PC-9 (cell line): Measurements from ENCODE around the gene ZNF777. TPM values are rescaled to one million over a fixed set of nuclear protein-coding genes. Genes with fewer than 3 reads are reported as not detected.

Experiments used
- BruUV-seq: library from RNA; stranded (reverse); fragments of 400-500 nt; replicated peaks from 2 replicates; lab custom pipeline; 2021; lab: Mats Ljungman, UMichigan
- CTCF ChIA-PET: fragments of 300-600 bp; sonication (Branson Sonifier 250); formaldehyde crosslinking; loops from one replicate; lab custom pipeline; 2022; ENCODE audit warnings: antibody characterized with exemption; lab: Charles Lee
- POLR2A ChIA-PET: fragments of 300-600 bp; sonication (Branson Sonifier 250); formaldehyde crosslinking; loops from one replicate; lab custom pipeline; 2022; ENCODE audit warnings: antibody characterized with exemption; ENCODE audit not compliant: unreplicated experiment; lab: Charles Lee
- DNase-seq, 2 experiments: peaks; one replicate each; pipeline versions ENCODE4 v3.0.0 to v3.0.0-alpha.2; 2015 to 2022; ENCODE audit warnings: mixed read lengths in 1 of 2
- H2AFZ ChIP-seq: fragments of 200-600 bp; sonication (generic); 2 replicates; pipeline ENCODE4 v1.8.1; 2017; ENCODE audit warnings: antibody characterized with exemption
- H3F3A ChIP-seq: fragments of 200-600 bp; sonication (generic); 2 replicates; pipeline ENCODE4 v1.8.1; 2017; ENCODE audit warnings: antibody characterized with exemption, mild to moderate bottlenecking, low read depth; ENCODE audit not compliant: insufficient read depth
- H3K27ac ChIP-seq: fragments of 200-600 bp; sonication (generic); 2 replicates; pipeline ENCODE4 v1.6.1; 2016; ENCODE audit warnings: mixed run types
- H3K27me3 ChIP-seq: fragments of 200-600 bp; sonication (generic); 2 replicates; pipeline ENCODE4 v1.6.1; 2016; ENCODE audit warnings: low read depth, mixed run types; ENCODE audit not compliant: insufficient read depth
- H3K36me3 ChIP-seq: fragments of 200-600 bp; sonication (generic); 2 replicates; pipeline ENCODE4 v1.6.1; 2016; ENCODE audit warnings: low read depth, mixed run types
- H3K4me1 ChIP-seq: fragments of 200-600 bp; sonication (generic); replicated peaks from 2 replicates; pipeline ENCODE4 v1.6.1; 2016; ENCODE audit warnings: mixed run types; ENCODE audit not compliant: insufficient read depth
- H3K4me2 ChIP-seq: fragments of 200-600 bp; sonication (generic); 2 replicates; pipeline ENCODE4 v1.6.1; 2017; ENCODE audit warnings: mixed run types
- H3K4me3 ChIP-seq: fragments of 200-600 bp; sonication (generic); 2 replicates; pipeline ENCODE4 v1.6.1; 2016; ENCODE audit warnings: mixed run types
- H3K79me2 ChIP-seq: fragments of 200-600 bp; sonication (generic); 2 replicates; pipeline ENCODE4 v1.6.1; 2017; ENCODE audit warnings: low read depth, mixed run types
- H3K9me2 ChIP-seq: fragments of 200-600 bp; sonication (generic); 2 replicates; pipeline ENCODE4 v1.8.1; 2017; ENCODE audit warnings: mild to moderate bottlenecking; ENCODE audit not compliant: insufficient read depth
- H3K9me3 ChIP-seq: fragments of 200-600 bp; sonication (generic); 2 replicates; pipeline ENCODE4 v1.8.1; 2016; ENCODE audit warnings: low read depth; ENCODE audit not compliant: insufficient read depth
- H4K20me1 ChIP-seq: fragments of 200-600 bp; sonication (generic); 2 replicates; pipeline ENCODE4 v1.8.1; 2017; ENCODE audit not compliant: insufficient read depth
- EZH2 ChIP-seq: fragments of 200-600 bp; sonication (generic); IDR thresholded peaks from 2 replicates; pipeline ENCODE4 v1.8.0; 2017; ENCODE audit warnings: antibody characterized with exemption, low read depth
- intact Hi-C: fragments of 100-400 bp; cut with micrococcal nuclease; formaldehyde crosslinking; loops from one replicate; pipeline ENCODE4 v1.10.0; 2022; ENCODE audit not compliant: unreplicated experiment
- total RNA-seq: library from RNA; stranded (reverse); gene quantifications from 2 replicates; pipeline ENCODE4 v1.2.3, GENCODE V29; 2021
- TF ChIP-seq, protein P1 (sequence below): fragments of 200-600 bp; sonication (generic); conservative IDR thresholded peaks from 2 replicates; pipeline ENCODE4 v1.6.1; 2017; ENCODE audit warnings: mixed run types, antibody characterized with exemption, mild to moderate bottlenecking, moderate library complexity

ZNF777 gene
- total RNA-seq, 1 experiment from 2014 or later: 13.3 TPM

DNA sequence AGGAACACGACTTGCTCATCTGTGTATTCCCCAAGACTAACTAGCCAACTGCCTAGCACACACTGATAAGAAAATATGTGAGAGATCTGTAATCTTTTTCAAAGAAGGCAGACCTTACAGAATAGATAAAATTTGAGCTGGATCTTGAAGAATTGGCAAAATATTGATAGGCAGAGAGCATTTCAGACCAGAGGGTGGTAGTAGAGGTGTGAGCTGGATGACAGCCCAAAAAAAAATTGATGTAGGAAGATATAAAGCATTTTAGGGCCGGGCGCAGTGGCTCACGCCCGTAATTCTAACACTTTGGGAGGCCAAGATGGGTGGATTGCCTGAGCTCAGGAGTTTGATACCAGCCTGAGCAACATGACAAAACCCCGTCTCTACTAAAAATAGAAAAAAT is 37.9 kb upstream of the ZNF777 start:
- H2AFZ ChIP-seq: no peak overlapping the region
- peaks cover 17% of the 10 kb centered on the region for H3K4me1 ChIP-seq
- H3K27ac ChIP-seq: no peak overlapping the region
- ChIA-PET POLR2A (interaction anchor here (0.6 kb wide), 1 partner anchor 158 kb away, joined by 3 read pairs; no protein-coding TSS in a partner anchor), CTCF (no interaction called here)
- no peak overlapping the region for H3K4me3 ChIP-seq
- intact Hi-C loops: loop anchor here (5.0 to 10.0 kb wide), 6 partner anchors 77 to 534 kb away; no protein-coding TSS in a partner anchor
- TF ChIP-seq, protein P1, sequence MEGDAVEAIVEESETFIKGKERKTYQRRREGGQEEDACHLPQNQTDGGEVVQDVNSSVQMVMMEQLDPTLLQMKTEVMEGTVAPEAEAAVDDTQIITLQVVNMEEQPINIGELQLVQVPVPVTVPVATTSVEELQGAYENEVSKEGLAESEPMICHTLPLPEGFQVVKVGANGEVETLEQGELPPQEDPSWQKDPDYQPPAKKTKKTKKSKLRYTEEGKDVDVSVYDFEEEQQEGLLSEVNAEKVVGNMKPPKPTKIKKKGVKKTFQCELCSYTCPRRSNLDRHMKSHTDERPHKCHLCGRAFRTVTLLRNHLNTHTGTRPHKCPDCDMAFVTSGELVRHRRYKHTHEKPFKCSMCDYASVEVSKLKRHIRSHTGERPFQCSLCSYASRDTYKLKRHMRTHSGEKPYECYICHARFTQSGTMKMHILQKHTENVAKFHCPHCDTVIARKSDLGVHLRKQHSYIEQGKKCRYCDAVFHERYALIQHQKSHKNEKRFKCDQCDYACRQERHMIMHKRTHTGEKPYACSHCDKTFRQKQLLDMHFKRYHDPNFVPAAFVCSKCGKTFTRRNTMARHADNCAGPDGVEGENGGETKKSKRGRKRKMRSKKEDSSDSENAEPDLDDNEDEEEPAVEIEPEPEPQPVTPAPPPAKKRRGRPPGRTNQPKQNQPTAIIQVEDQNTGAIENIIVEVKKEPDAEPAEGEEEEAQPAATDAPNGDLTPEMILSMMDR: no peak
- TF ChIP-seq EZH2: no peak
- no peaks in the 10 kb centered on the region for H3K9me3 ChIP-seq
- H4K20me1 ChIP-seq: peaks cover 4% of the 10 kb centered on the region; the same call in 1 of the 2 replicates
- BruUV-seq: no TSS peak
- H3K4me2 ChIP-seq: no peak overlapping the region
- no peaks in the 10 kb centered on the region for H3K27me3 ChIP-seq
- no peak for DNase-seq
- H3F3A ChIP-seq: no peaks in the 10 kb centered on the region
- no peaks in the 10 kb centered on the region for H3K9me2 ChIP-seq
- H3K36me3 ChIP-seq: no peaks in the 10 kb centered on the region
- H3K79me2 ChIP-seq: peaks cover 26% of the 10 kb centered on the region

- H2AFZ ChIP-seq: peak within 1 kb of the TSS; percentile 84
- H3K4me3 ChIP-seq: peak within 1 kb of the TSS; percentile 94
- ChIA-PET CTCF (no interaction called here), POLR2A (no interaction called here)
- H3K36me3 ChIP-seq: peaks cover 11% of the 10 kb centered on the region; the same call in 1 of the 2 replicates
- peak; percentile 65 to 85 for DNase-seq
- H3K4me2 ChIP-seq: peak within 1 kb of the TSS; percentile 96
- 0 out of 2 replicates have a peak within 1 kb of the TSS, but pooled peaks have one; percentile 8 for H3K27ac ChIP-seq
- peaks cover 4% of the 10 kb centered on the region; the same call in 1 of the 2 replicates for H4K20me1 ChIP-seq
- H3K27me3 ChIP-seq: no peaks in the 10 kb centered on the region
- intact Hi-C loops: loop anchor here (1.0 to 10.0 kb wide), 10 partner anchors 75 to 533 kb away; partner anchors contain the start of genes PDIA4 and ZNF783
- no peaks in the 10 kb centered on the region for H3K9me2 ChIP-seq
- peaks cover 26% of the 10 kb centered on the region for H3K79me2 ChIP-seq
- H3K9me3 ChIP-seq: no peaks in the 10 kb centered on the region
- BruUV-seq: no TSS peak
- TF ChIP-seq EZH2: no peak
- TF ChIP-seq, protein P1: 0 out of 2 replicates have a peak, but pooled peaks have one; percentile 24
- peaks cover 17% of the 10 kb centered on the region for H3K4me1 ChIP-seq
- H3F3A ChIP-seq: no peaks in the 10 kb centered on the region
Measured at GRCh38 chr7:149497467-149498261, 36.8 kb upstream of the ZNF777 start, which contains the start of gene ZNF746. TSS of gene ZNF746 (minus strand) at chr7:149497809. CDS start at chr7:149497536, 273 bp downstream.

DNA sequence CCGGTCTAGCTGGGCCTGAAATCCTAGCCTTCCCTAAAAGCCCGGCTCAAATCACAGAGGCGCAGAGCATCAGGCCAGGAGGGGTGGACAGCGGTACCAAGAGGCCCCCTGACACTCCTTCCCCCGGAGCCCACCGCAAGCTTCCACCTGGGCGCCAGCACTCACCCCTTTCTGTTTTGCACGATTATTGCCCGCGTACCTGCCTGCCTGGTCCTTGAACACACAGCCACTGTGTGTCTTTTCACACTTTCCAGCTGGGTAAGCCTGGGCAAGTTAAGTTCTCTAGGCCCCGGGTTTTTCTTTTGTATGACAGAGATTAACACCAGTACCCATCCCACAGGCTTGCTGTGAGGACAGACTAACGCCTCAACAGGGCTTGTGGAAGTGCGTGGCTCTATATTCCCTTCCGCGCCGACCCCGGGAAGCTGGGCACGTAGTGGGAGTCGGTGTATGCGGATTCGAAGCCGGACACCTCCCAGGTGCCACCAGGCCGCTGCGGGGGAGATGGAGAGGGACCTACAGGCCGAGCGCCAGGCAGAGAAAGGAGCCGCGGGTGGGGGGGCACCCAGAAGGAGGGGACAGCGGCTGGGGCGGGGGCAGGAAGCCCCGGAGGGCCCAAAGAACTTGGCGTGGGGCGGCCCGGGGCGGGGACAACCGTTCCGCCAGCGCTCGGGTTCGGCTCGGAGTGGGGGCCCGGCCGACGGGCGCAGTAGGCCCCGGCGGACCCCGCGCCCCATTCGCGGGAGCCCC is 36.0 kb upstream of the ZNF777 start:
- H3K4me1 ChIP-seq: peaks cover 17% of the 10 kb centered on the region
- TF ChIP-seq, protein P1: no peak
- TF ChIP-seq EZH2: no peak
- 0 out of 2 replicates have a peak overlapping the region, but pooled peaks have one; percentile 8 for H3K27ac ChIP-seq
- H4K20me1 ChIP-seq: peaks cover 4% of the 10 kb centered on the region; the same call in 1 of the 2 replicates
- no peaks in the 10 kb centered on the region for H3K9me3 ChIP-seq
- H3K9me2 ChIP-seq: no peaks in the 10 kb centered on the region
- H3K36me3 ChIP-seq: peaks cover 16% of the 10 kb centered on the region
- ChIA-PET CTCF (interaction anchor here (0.5 kb wide), 1 partner anchor 295 kb away, joined by 19 read pairs; no protein-coding TSS in a partner anchor), POLR2A (interaction anchor here (0.6 to 0.7 kb wide), 2 partner anchors 37 to 474 kb away, joined by 3 to 20 read pairs; no protein-coding TSS in a partner anchor)
- H3F3A ChIP-seq: no peaks in the 10 kb centered on the region
- H3K79me2 ChIP-seq: peaks cover 26% of the 10 kb centered on the region
- intact Hi-C loops: loop anchor here (1.0 to 10.0 kb wide), 10 partner anchors 75 to 532 kb away; partner anchors contain the start of genes PDIA4 and ZNF783
- no TSS peak for BruUV-seq
- peak overlapping the region; percentile 96 for H3K4me2 ChIP-seq
- no peaks in the 10 kb centered on the region for H3K27me3 ChIP-seq
- H2AFZ ChIP-seq: peak overlapping the region; percentile 74
- DNase-seq: peak in 1 of 2 experiments; percentile 51
- peak overlapping the region; percentile 94 for H3K4me3 ChIP-seq
